ENCODE results near the gene MED14. TPM values are rescaled to one million over a fixed set of nuclear protein-coding genes. Genes with fewer than 3 reads are reported as not detected.

MED14 gene
- total and polyA plus RNA-seq, 2 of the 13 experiments (the other 11 are each of a cell fraction or from before 2014, with no cell fraction given) = 10.2 to 16.3 TPM

DNA sequence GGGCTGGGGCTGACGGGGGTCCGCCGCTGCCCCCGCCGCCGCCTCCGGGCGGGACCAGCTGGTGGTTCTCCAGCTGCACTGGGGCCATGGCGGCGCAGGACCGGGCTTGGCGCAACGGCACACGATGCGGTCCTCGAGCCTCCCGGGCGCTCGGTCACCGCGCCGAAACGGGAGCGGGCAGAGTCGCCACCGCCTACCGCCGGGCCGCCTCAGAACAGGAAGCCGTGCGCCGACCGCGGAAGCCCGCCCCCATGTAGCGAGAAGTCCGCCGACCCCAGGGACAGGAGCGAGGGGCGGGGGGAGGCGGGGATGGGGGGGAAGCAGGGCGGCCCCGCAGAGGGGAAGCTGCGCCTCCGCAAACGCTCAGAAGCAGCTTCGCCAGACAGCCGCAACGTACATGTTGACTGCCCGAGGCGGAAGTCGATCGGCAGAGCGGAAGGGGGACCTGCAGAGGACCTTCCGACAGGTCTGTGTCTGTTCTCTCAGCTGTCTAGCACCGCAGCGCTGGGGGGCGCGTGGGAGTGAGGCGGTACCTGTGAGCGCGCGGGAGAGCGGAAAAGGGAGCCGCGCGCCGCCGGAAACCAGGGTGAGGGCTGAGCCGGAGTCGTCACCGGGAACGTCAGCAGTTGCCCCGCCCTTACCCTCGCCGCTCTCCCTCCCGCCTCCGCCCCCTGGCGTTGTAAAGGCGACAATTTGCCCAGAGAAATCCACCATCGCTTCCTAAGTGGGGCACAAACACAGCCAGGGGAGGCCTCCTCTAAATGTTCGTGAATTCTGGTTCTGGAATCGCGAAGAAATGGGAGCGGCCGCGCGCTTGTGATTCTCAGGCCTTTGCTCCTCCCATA lies at the start of gene MED14 (continued):
- TF ChIP-seq, protein P1, sequence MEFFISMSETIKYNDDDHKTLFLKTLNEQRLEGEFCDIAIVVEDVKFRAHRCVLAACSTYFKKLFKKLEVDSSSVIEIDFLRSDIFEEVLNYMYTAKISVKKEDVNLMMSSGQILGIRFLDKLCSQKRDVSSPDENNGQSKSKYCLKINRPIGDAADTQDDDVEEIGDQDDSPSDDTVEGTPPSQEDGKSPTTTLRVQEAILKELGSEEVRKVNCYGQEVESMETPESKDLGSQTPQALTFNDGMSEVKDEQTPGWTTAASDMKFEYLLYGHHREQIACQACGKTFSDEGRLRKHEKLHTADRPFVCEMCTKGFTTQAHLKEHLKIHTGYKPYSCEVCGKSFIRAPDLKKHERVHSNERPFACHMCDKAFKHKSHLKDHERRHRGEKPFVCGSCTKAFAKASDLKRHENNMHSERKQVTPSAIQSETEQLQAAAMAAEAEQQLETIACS (CRISPR knock-in tag; IDR thresholded peaks at IDR 0.05) = peak; percentile 74
- TF ChIP-seq ZNF430 (CRISPR knock-in tag; IDR thresholded peaks at IDR 0.05) = 0 out of 2 replicates have a peak, but pooled peaks have one; percentile 16
- TF ChIP-seq, protein P2, sequence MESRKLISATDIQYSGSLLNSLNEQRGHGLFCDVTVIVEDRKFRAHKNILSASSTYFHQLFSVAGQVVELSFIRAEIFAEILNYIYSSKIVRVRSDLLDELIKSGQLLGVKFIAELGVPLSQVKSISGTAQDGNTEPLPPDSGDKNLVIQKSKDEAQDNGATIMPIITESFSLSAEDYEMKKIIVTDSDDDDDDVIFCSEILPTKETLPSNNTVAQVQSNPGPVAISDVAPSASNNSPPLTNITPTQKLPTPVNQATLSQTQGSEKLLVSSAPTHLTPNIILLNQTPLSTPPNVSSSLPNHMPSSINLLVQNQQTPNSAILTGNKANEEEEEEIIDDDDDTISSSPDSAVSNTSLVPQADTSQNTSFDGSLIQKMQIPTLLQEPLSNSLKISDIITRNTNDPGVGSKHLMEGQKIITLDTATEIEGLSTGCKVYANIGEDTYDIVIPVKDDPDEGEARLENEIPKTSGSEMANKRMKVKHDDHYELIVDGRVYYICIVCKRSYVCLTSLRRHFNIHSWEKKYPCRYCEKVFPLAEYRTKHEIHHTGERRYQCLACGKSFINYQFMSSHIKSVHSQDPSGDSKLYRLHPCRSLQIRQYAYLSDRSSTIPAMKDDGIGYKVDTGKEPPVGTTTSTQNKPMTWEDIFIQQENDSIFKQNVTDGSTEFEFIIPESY (CRISPR knock-in tag; IDR thresholded peaks at IDR 0.05) = no peak
- no peak for TF ChIP-seq ZNF20 (CRISPR knock-in tag; IDR thresholded peaks at IDR 0.05)
- TF ChIP-seq, protein P3, sequence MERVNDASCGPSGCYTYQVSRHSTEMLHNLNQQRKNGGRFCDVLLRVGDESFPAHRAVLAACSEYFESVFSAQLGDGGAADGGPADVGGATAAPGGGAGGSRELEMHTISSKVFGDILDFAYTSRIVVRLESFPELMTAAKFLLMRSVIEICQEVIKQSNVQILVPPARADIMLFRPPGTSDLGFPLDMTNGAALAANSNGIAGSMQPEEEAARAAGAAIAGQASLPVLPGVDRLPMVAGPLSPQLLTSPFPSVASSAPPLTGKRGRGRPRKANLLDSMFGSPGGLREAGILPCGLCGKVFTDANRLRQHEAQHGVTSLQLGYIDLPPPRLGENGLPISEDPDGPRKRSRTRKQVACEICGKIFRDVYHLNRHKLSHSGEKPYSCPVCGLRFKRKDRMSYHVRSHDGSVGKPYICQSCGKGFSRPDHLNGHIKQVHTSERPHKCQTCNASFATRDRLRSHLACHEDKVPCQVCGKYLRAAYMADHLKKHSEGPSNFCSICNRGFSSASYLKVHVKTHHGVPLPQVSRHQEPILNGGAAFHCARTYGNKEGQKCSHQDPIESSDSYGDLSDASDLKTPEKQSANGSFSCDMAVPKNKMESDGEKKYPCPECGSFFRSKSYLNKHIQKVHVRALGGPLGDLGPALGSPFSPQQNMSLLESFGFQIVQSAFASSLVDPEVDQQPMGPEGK (CRISPR knock-in tag; IDR thresholded peaks at IDR 0.05) = peak; percentile 74
- no peak for TF ChIP-seq ZNF557 (CRISPR knock-in tag; IDR thresholded peaks at IDR 0.05)
- no peak for TF ChIP-seq ZNF605 (CRISPR knock-in tag; IDR thresholded peaks at IDR 0.05)
- TF ChIP-seq ZNF3 (CRISPR knock-in tag; IDR thresholded peaks at IDR 0.05) = no peak
- TF ChIP-seq MYC (CRISPR knock-in tag; IDR thresholded peaks at IDR 0.05; ENCODE audit: borderline replicate concordance) = peak; percentile 67; the same call in 1 of the 2 replicates
- no peak for TF ChIP-seq CAMTA2 (CRISPR knock-in tag; IDR thresholded peaks at IDR 0.05; ENCODE audit: borderline replicate concordance)
- no peak for TF ChIP-seq IRX3 (CRISPR knock-in tag; IDR thresholded peaks at IDR 0.05; ENCODE audit: borderline replicate concordance, low read depth)
- no peak for TF ChIP-seq JUN (CRISPR knock-in tag; IDR thresholded peaks at IDR 0.05)
- peak; percentile 39 for TF ChIP-seq HNRNPK (IDR thresholded peaks at IDR 0.05; ENCODE audit: low read depth, low read length, poor library complexity, severe bottlenecking)
- TF ChIP-seq U2AF1 (optimal IDR thresholded peaks at IDR 0.05; ENCODE audit: low read depth, low read length) = no peak
- no peak for TF ChIP-seq DPF2 (CRISPR knock-in tag; IDR thresholded peaks at IDR 0.05; ENCODE audit: borderline replicate concordance, low read depth)
- TF ChIP-seq GATA4 (IDR thresholded peaks at IDR 0.05; ENCODE audit: borderline replicate concordance, low read depth) = peak; percentile 35; the same call in 1 of the 2 replicates
- TF ChIP-seq, protein P4, sequence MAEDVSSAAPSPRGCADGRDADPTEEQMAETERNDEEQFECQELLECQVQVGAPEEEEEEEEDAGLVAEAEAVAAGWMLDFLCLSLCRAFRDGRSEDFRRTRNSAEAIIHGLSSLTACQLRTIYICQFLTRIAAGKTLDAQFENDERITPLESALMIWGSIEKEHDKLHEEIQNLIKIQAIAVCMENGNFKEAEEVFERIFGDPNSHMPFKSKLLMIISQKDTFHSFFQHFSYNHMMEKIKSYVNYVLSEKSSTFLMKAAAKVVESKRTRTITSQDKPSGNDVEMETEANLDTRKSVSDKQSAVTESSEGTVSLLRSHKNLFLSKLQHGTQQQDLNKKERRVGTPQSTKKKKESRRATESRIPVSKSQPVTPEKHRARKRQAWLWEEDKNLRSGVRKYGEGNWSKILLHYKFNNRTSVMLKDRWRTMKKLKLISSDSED (CRISPR knock-in tag; IDR thresholded peaks at IDR 0.05) = no peak
- no peak for TF ChIP-seq HNRNPL (IDR thresholded peaks at IDR 0.05; ENCODE audit: low read depth, low read length)
- TF ChIP-seq ZNF550 (CRISPR knock-in tag; IDR thresholded peaks at IDR 0.05; ENCODE audit: borderline replicate concordance) = no peak
- TF ChIP-seq, protein P5, sequence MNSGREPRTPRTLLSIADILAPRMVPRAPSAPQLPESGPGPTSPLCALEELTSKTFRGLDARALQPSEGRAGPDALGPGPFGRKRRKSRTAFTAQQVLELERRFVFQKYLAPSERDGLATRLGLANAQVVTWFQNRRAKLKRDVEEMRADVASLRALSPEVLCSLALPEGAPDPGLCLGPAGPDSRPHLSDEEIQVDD (CRISPR knock-in tag; IDR thresholded peaks at IDR 0.05; ENCODE audit: borderline replicate concordance) = no peak
- TF ChIP-seq, protein P6, sequence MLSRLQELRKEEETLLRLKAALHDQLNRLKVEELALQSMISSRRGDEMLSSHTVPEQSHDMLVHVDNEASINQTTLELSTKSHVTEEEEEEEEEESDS (CRISPR knock-in tag; IDR thresholded peaks at IDR 0.05; ENCODE audit: borderline replicate concordance) = no peak
- no peak for TF ChIP-seq KLF15 (CRISPR knock-in tag; IDR thresholded peaks at IDR 0.05; ENCODE audit: borderline replicate concordance)

Measured in HepG2 (cell line).